Measurements from ENCODE around the gene PSMF1.

Gene PSMF1

DNA sequence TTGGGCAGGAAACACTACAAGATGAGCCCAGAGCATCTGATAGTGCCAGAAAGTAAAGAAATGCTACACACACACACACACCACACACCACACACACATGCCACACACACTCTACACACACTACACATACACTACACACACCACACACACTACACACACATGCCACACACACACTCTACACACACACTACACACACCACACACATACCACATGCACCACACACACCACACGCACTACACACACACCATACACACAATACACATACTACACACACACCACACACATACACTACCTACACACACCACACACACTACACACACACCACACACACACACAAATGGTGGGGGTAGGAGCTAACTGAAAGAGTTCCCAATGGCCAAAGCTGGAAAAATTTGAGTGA is 69.9 kb downstream of the PSMF1 start:
- Histone ChIP-seq H3K9me3 (ENCODE audit: control insufficient read depth in 2 of 2, low read length in 2 of 2) (no peaks in the 10 kb centered on the region), H3K27ac (ENCODE audit: low read length) (no peak overlapping the region), H3K9ac (ENCODE audit: low read length in 2 of 2) (no peak overlapping the region), H3K36me3 (ENCODE audit: control insufficient read depth in 2 of 2, insufficient read depth in 2 of 2, low read length in 2 of 2) (no peaks in the 10 kb centered on the region), H3K4me1 (ENCODE audit: control insufficient read depth, insufficient read depth, low read length) (peaks cover 4% of the 10 kb centered on the region), H3K4me3 (ENCODE audit: low read length in 2 of 2) (no peak overlapping the region), H3K27me3 (ENCODE audit: control insufficient read depth in 1 of 2, insufficient read depth in 2 of 2, low read length in 2 of 2) (peaks cover 25 to 33% of the 10 kb centered on the region in 2 donors)

DNA sequence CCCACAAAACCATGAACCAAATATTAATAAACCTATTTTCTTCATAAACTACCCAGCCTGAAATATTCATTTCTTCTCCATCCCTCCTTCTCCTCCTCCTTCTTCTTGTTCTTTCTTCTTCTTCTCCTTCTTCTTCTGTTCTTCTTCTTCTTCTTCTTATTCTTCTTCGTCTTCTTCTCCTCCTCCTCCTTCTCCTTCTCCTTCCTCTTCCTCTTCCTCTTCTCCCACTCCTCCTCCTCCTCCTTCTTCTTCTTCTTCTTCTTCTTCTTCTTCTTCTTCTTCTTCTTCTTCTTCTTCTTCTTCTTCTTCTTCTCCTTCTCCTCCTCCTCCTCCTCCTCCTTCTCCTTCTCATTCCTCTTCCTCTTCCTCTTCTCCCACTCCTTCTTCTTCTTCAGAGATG is 71.4 kb downstream of the PSMF1 start:
- Histone ChIP-seq H3K9me3 (ENCODE audit: control insufficient read depth in 2 of 2, low read length in 2 of 2) (no peaks in the 10 kb centered on the region), H3K27ac (ENCODE audit: low read length) (no peak overlapping the region), H3K36me3 (ENCODE audit: control insufficient read depth in 2 of 2, insufficient read depth in 2 of 2, low read length in 2 of 2) (no peaks in the 10 kb centered on the region), H3K4me1 (ENCODE audit: control insufficient read depth, insufficient read depth, low read length) (peaks cover under 1% of the 10 kb centered on the region), H3K27me3 (ENCODE audit: control insufficient read depth in 1 of 2, insufficient read depth in 2 of 2, low read length in 2 of 2) (peaks cover 18 to 19% of the 10 kb centered on the region in 2 donors), H3K4me3 (ENCODE audit: low read length in 2 of 2) (no peak overlapping the region), H3K9ac (ENCODE audit: low read length in 2 of 2) (no peak overlapping the region)

DNA sequence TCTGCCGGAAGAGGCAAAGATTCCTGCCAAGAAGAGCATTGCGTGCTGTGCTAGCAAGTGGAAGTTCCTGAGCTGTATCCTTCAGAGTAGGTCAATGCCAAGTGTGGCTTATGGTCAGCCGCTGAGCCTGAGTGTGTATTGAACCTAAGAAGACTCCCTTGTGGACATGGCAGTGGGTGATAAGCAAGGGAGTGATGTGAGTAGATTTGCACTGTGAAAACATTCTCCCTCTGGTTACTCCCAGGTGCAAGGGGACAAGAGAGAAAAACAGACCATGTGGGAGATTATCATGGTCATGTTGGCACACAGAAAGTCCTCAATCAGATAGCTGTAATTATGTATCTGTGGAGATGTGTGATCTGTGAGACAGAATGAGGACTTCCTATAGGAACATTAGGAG is 72.4 kb downstream of the PSMF1 start:
- Histone ChIP-seq H3K4me1 (ENCODE audit: control insufficient read depth, insufficient read depth, low read length) (no peaks in the 10 kb centered on the region), H3K9me3 (ENCODE audit: control insufficient read depth in 2 of 2, low read length in 2 of 2) (no peaks in the 10 kb centered on the region), H3K27me3 (ENCODE audit: control insufficient read depth in 1 of 2, insufficient read depth in 2 of 2, low read length in 2 of 2) (peaks cover 17% of the 10 kb centered on the region in 2 donors), H3K9ac (ENCODE audit: low read length in 2 of 2) (no peak overlapping the region), H3K36me3 (ENCODE audit: control insufficient read depth in 2 of 2, insufficient read depth in 2 of 2, low read length in 2 of 2) (no peaks in the 10 kb centered on the region), H3K27ac (ENCODE audit: low read length) (no peak overlapping the region), H3K4me3 (ENCODE audit: low read length in 2 of 2) (no peak overlapping the region)

DNA sequence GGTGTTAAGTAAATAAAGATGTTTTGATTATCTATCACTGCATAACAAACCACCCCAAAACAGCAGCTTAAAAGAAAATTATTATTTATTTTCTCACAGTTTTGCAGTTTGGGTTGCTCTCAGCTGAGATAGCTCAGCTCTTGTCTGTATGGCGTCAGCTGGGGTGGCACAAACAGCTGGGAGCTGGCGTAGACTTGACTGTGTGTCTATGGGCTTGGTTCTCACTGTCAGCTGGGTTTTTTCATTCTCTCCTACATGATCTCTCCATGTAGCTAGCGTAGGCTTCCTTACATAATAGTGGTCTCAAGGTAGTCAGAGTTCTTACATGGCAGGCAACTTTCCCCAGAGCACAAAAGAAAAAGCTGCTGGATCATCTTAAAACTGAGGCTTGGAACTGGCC is 72.9 kb downstream of the PSMF1 start:
- Histone ChIP-seq H3K36me3 (ENCODE audit: control insufficient read depth in 2 of 2, insufficient read depth in 2 of 2, low read length in 2 of 2) (no peaks in the 10 kb centered on the region), H3K27me3 (ENCODE audit: control insufficient read depth in 1 of 2, insufficient read depth in 2 of 2, low read length in 2 of 2) (peaks cover 12% of the 10 kb centered on the region in 2 donors), H3K27ac (ENCODE audit: low read length) (no peak overlapping the region), H3K4me3 (ENCODE audit: low read length in 2 of 2) (no peak overlapping the region), H3K4me1 (ENCODE audit: control insufficient read depth, insufficient read depth, low read length) (no peaks in the 10 kb centered on the region), H3K9ac (ENCODE audit: low read length in 2 of 2) (no peak overlapping the region), H3K9me3 (ENCODE audit: control insufficient read depth in 2 of 2, low read length in 2 of 2) (no peaks in the 10 kb centered on the region)

DNA sequence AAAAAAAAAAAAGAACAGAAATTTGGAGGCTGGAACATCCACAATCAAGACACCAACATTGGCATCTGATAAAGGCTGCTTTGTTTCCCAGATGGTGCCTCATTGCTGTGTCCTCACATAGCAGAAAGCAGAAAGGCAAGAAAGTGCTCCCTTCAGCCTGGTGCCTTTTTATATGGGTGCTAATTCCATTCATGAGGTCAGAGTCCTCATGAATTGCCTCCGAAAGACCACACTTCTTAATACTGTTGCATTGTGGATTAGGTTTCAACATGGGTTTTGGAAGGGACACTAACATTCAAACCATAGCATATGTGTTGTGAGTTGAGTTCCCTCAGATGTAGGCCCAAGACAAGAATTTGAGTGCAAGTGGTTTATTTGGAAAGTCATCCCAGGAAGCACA is 76.8 kb downstream of the PSMF1 start:
- Histone ChIP-seq H3K9me3 (ENCODE audit: control insufficient read depth in 2 of 2, low read length in 2 of 2) (no peaks in the 10 kb centered on the region), H3K27ac (ENCODE audit: low read length) (no peak overlapping the region), H3K36me3 (ENCODE audit: control insufficient read depth in 2 of 2, insufficient read depth in 2 of 2, low read length in 2 of 2) (no peaks in the 10 kb centered on the region)

DNA sequence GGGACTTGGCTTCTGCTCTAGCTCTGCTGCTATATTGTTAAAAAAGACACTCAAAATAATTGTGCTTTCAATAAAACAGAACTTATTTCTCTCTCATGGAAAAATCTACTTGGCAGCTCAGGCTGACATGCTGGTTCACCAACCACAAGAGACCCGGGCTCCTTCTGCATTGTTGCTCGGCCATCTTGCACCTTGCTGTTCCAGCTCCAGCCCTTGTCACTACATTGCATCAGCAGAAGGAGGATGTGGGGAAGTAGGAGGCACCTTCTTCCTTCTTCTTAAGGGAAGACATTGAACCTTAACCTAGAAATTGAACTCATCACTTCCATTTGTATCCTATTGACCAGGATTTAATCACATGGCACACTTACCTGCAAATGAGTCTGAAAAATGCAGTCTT is 78.2 kb downstream of the PSMF1 start:
- Histone ChIP-seq H3K36me3 (ENCODE audit: control insufficient read depth in 2 of 2, insufficient read depth in 2 of 2, low read length in 2 of 2) (no peaks in the 10 kb centered on the region), H3K27me3 (ENCODE audit: control insufficient read depth in 1 of 2, insufficient read depth in 2 of 2, low read length in 2 of 2) (peaks cover 0 to 6% of the 10 kb centered on the region in 2 donors), H3K27ac (ENCODE audit: low read length) (no peak overlapping the region), H3K9me3 (ENCODE audit: control insufficient read depth in 2 of 2, low read length in 2 of 2) (no peaks in the 10 kb centered on the region), H3K4me3 (ENCODE audit: low read length in 2 of 2) (no peak overlapping the region), H3K4me1 (ENCODE audit: control insufficient read depth, insufficient read depth, low read length) (no peaks in the 10 kb centered on the region), H3K9ac (ENCODE audit: low read length in 2 of 2) (no peak overlapping the region)

More for the DNA sequence above, 76.8 kb downstream of the PSMF1 start:
- Histone ChIP-seq H3K27me3 (ENCODE audit: control insufficient read depth in 1 of 2, insufficient read depth in 2 of 2, low read length in 2 of 2) (peaks cover 0 to 8% of the 10 kb centered on the region in 2 donors), H3K4me1 (ENCODE audit: control insufficient read depth, insufficient read depth, low read length) (no peaks in the 10 kb centered on the region), H3K4me3 (ENCODE audit: low read length in 2 of 2) (no peak overlapping the region), H3K9ac (ENCODE audit: low read length in 2 of 2) (no peak overlapping the region)

GRCh38 chr20:1197801-1198200 is 79.4 kb downstream of the PSMF1 start:
- Histone ChIP-seq H3K27me3 (ENCODE audit: control insufficient read depth in 1 of 2, insufficient read depth in 2 of 2, low read length in 2 of 2) (peaks cover 0 to 6% of the 10 kb centered on the region in 2 donors), H3K36me3 (ENCODE audit: control insufficient read depth in 2 of 2, insufficient read depth in 2 of 2, low read length in 2 of 2) (no peaks in the 10 kb centered on the region), H3K27ac (ENCODE audit: low read length) (no peak overlapping the region), H3K4me3 (ENCODE audit: low read length in 2 of 2) (no peak overlapping the region), H3K9ac (ENCODE audit: low read length in 2 of 2) (no peak overlapping the region), H3K9me3 (ENCODE audit: control insufficient read depth in 2 of 2, low read length in 2 of 2) (no peaks in the 10 kb centered on the region), H3K4me1 (ENCODE audit: control insufficient read depth, insufficient read depth, low read length) (no peaks in the 10 kb centered on the region)

DNA sequence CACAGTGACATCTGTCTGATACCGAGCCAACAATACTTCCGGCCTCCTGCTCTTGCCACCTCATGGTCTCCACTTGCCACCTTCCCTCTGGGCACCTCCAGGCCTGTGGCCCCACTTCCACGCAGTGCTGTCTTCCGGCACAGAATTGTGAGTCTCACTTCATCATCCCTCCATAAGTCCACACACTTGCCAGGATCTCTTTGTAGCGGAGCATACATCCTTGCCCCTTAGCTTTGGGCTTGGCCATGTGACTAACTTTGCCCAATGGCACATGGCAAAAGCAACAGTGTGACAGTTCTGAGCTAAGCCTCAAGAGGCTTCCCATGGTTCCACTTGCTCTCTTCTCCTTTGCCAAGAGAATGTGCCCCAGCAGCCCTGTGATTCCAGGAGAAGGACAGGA is 80.3 kb downstream of the PSMF1 start:
- no peak overlapping the region for H3K4me3 ChIP-seq (ENCODE audit: low read length in 2 of 2)
- no peaks in the 10 kb centered on the region for H3K9me3 ChIP-seq (ENCODE audit: control insufficient read depth in 2 of 2, low read length in 2 of 2)
- no peaks in the 10 kb centered on the region for H3K4me1 ChIP-seq (ENCODE audit: control insufficient read depth, insufficient read depth, low read length)
- no peak overlapping the region for H3K9ac ChIP-seq (ENCODE audit: low read length in 2 of 2)
- H3K36me3 ChIP-seq (ENCODE audit: control insufficient read depth in 2 of 2, insufficient read depth in 2 of 2, low read length in 2 of 2), result no peaks in the 10 kb centered on the region
- no peak overlapping the region for H3K27ac ChIP-seq (ENCODE audit: low read length)
- peaks cover 0 to 6% of the 10 kb centered on the region in 2 donors for H3K27me3 ChIP-seq (ENCODE audit: control insufficient read depth in 1 of 2, insufficient read depth in 2 of 2, low read length in 2 of 2)

- H3K4me3 ChIP-seq (ENCODE audit: low read length in 2 of 2), result no peak overlapping the region
- no peaks in the 10 kb centered on the region for H3K4me1 ChIP-seq (ENCODE audit: control insufficient read depth, insufficient read depth, low read length)
- H3K27me3 ChIP-seq (ENCODE audit: control insufficient read depth in 1 of 2, insufficient read depth in 2 of 2, low read length in 2 of 2), result peaks cover 0 to 8% of the 10 kb centered on the region in 2 donors
- H3K9me3 ChIP-seq (ENCODE audit: control insufficient read depth in 2 of 2, low read length in 2 of 2), result no peaks in the 10 kb centered on the region
- H3K9ac ChIP-seq (ENCODE audit: low read length in 2 of 2), result no peak overlapping the region
- H3K27ac ChIP-seq (ENCODE audit: low read length), result no peak overlapping the region
- H3K36me3 ChIP-seq (ENCODE audit: control insufficient read depth in 2 of 2, insufficient read depth in 2 of 2, low read length in 2 of 2), result no peaks in the 10 kb centered on the region
These were observed 80.9 kb downstream of the PSMF1 start for GRCh38 chr20:1199212-1199873.

- H3K36me3 ChIP-seq (ENCODE audit: control insufficient read depth in 2 of 2, insufficient read depth in 2 of 2, low read length in 2 of 2), result no peaks in the 10 kb centered on the region
- no peaks in the 10 kb centered on the region for H3K9me3 ChIP-seq (ENCODE audit: control insufficient read depth in 2 of 2, low read length in 2 of 2)
- no peak overlapping the region for H3K27ac ChIP-seq (ENCODE audit: low read length)
- H3K9ac ChIP-seq (ENCODE audit: low read length in 2 of 2), result no peak overlapping the region
- H3K4me3 ChIP-seq (ENCODE audit: low read length in 2 of 2), result no peak overlapping the region
- peaks cover 0 to 9% of the 10 kb centered on the region in 2 donors for H3K27me3 ChIP-seq (ENCODE audit: control insufficient read depth in 1 of 2, insufficient read depth in 2 of 2, low read length in 2 of 2)
- H3K4me1 ChIP-seq (ENCODE audit: control insufficient read depth, insufficient read depth, low read length), result no peaks in the 10 kb centered on the region
These were observed 81.6 kb downstream of the PSMF1 start for GRCh38 chr20:1199964-1200363.

- no peaks in the 10 kb centered on the region for H3K4me1 ChIP-seq (ENCODE audit: control insufficient read depth, insufficient read depth, low read length)
- no peaks in the 10 kb centered on the region for H3K9me3 ChIP-seq (ENCODE audit: control insufficient read depth in 2 of 2, low read length in 2 of 2)
- H3K4me3 ChIP-seq (ENCODE audit: low read length in 2 of 2), result no peak within 1 kb of the TSS
- peaks cover 0 to 12% of the 10 kb centered on the region in 2 donors for H3K27me3 ChIP-seq (ENCODE audit: control insufficient read depth in 1 of 2, insufficient read depth in 2 of 2, low read length in 2 of 2)
- no peaks in the 10 kb centered on the region for H3K36me3 ChIP-seq (ENCODE audit: control insufficient read depth in 2 of 2, insufficient read depth in 2 of 2, low read length in 2 of 2)
- H3K9ac ChIP-seq (ENCODE audit: low read length in 2 of 2), result no peak within 1 kb of the TSS
- no peak within 1 kb of the TSS for H3K27ac ChIP-seq (ENCODE audit: low read length)
These were observed 84.5 kb downstream of the PSMF1 start, which contains the start of gene C20orf202 for GRCh38 chr20:1202762-1203504. Gene C20orf202 (plus strand): TSS chr20:1203454. CDS start chr20:1203586, 132 bp downstream.
